IMR-90 (cell line): ENCODE data around the gene KIR3DL1. TPM values are rescaled to one million over a fixed set of nuclear protein-coding genes. Genes with fewer than 3 reads are reported as not detected.

Experiments
- ATAC-seq: fragments of 200-7000 bp; cut with Tn5 transposase; 2 replicates; pipeline ENCODE4 v1.9.1; 2020; ENCODE audit warnings: low read depth, mild to moderate bottlenecking, moderate library complexity
- BruUV-seq: library from RNA; stranded (reverse); fragments of 400-500 nt; replicated peaks from 2 replicates; lab custom pipeline; 2021; lab: Mats Ljungman, UMichigan
- CTCF ChIA-PET: fragments of 300-600 bp; formaldehyde crosslinking; extraction: SDS; loops from one replicate; lab custom pipeline; 2021; ENCODE audit warnings: antibody characterized with exemption; lab: Yijun Ruan, JAX
- POLR2A ChIA-PET: fragments of 300-600 bp; sonication (Branson Sonifier 250); formaldehyde crosslinking; loops from one replicate; lab custom pipeline; 2022; ENCODE audit warnings: antibody characterized with exemption; ENCODE audit not compliant: unreplicated experiment; lab: Charles Lee
- DNase-seq: peaks from one replicate; pipeline ENCODE4 v3.0.0; 2013
- H2AFZ ChIP-seq: replicated peaks from 2 replicates; pipeline ENCODE3; 2013; ENCODE audit warnings: low read length, mild to moderate bottlenecking; ENCODE audit not compliant: poor library complexity
- H2AK5ac ChIP-seq: 2 replicates; pipeline ENCODE4 v1.6.1; 2013; ENCODE audit warnings: low read depth, low read length, inconsistent platforms
- H2AK9ac ChIP-seq: replicated peaks from 2 replicates; pipeline ENCODE3; 2013; ENCODE audit warnings: mild to moderate bottlenecking, low read depth, low read length, moderate library complexity; ENCODE audit not compliant: poor library complexity
- H2BK120ac ChIP-seq: 2 replicates; pipeline ENCODE4 v1.6.1; 2013; ENCODE audit warnings: low read depth, low read length, inconsistent platforms
- H2BK15ac ChIP-seq: 3 replicates; pipeline ENCODE4 v1.6.1; 2013; ENCODE audit warnings: low read depth, low read length, inconsistent platforms
- H2BK20ac ChIP-seq: 2 replicates; pipeline ENCODE4 v1.6.1; 2013; ENCODE audit warnings: low read depth, mild to moderate bottlenecking, inconsistent platforms, low read length, moderate library complexity
- H2BK5ac ChIP-seq: 2 replicates; pipeline ENCODE4 v1.6.1; 2013; ENCODE audit warnings: mild to moderate bottlenecking, low read depth, low read length, inconsistent platforms; ENCODE audit not compliant: poor library complexity, severe bottlenecking
- H3K14ac ChIP-seq: replicated peaks from 2 replicates; pipeline ENCODE4 v1.6.1; 2013; ENCODE audit warnings: low read depth, low read length, inconsistent platforms
- H3K18ac ChIP-seq: 2 replicates; pipeline ENCODE4 v1.6.1; 2013; ENCODE audit warnings: low read depth, low read length, control low read depth
- H3K23ac ChIP-seq: 2 replicates; pipeline ENCODE4 v1.6.1; 2013; ENCODE audit warnings: low read depth, low read length, inconsistent platforms
- H3K27ac ChIP-seq: 2 replicates; pipeline ENCODE4 v1.5.1; 2013; ENCODE audit warnings: mild to moderate bottlenecking, control low read depth, low read length; ENCODE audit not compliant: insufficient read depth
- H3K27me3 ChIP-seq: 2 replicates; pipeline ENCODE4 v1.6.1; 2013; ENCODE audit warnings: low read length; ENCODE audit not compliant: control insufficient read depth, insufficient read depth
- H3K36me3 ChIP-seq: 2 replicates; pipeline ENCODE4 v1.6.1; 2013; ENCODE audit warnings: low read length, mixed read lengths; ENCODE audit not compliant: control insufficient read depth, insufficient read depth
- H3K4ac ChIP-seq: 2 replicates; pipeline ENCODE4 v1.6.1; 2013; ENCODE audit warnings: low read depth, low read length, inconsistent platforms
- H3K4me1 ChIP-seq: 2 replicates; pipeline ENCODE4 v1.6.1; 2013; ENCODE audit warnings: low read length, mixed read lengths; ENCODE audit not compliant: control insufficient read depth, insufficient read depth
- H3K4me2 ChIP-seq: 2 replicates; pipeline ENCODE4 v1.6.1; 2013; ENCODE audit warnings: low read depth, mild to moderate bottlenecking, control low read depth, low read length, moderate library complexity
- H3K4me3 ChIP-seq: 2 replicates; pipeline ENCODE4 v1.5.1; 2013; ENCODE audit warnings: low read depth, mild to moderate bottlenecking, control low read depth, low read length, moderate library complexity; ENCODE audit not compliant: insufficient read depth
- H3K56ac ChIP-seq: 2 replicates; pipeline ENCODE4 v1.6.1; 2013; ENCODE audit warnings: low read length, inconsistent platforms; ENCODE audit not compliant: insufficient read depth; ENCODE audit errors: extremely low read depth
- H3K79me1 ChIP-seq, 2 experiments: 2 replicates each; pipeline ENCODE4 v1.6.1; 2013; ENCODE audit warnings: low read length in 2 of 2, inconsistent platforms in 1 of 2, low read depth in 1 of 2
- H3K9ac ChIP-seq: 2 replicates; pipeline ENCODE4 v1.6.1; 2013; ENCODE audit warnings: low read depth, low read length, control low read depth
- H3K9me1 ChIP-seq: 2 replicates; pipeline ENCODE4 v1.6.1; 2013; ENCODE audit warnings: low read length, inconsistent platforms; ENCODE audit not compliant: insufficient read depth
- H3K9me3 ChIP-seq: 2 replicates; pipeline ENCODE4 v1.6.1; 2013; ENCODE audit warnings: low read length; ENCODE audit not compliant: control insufficient read depth, insufficient read depth
- H4K20me1 ChIP-seq: 2 replicates; pipeline ENCODE4 v1.6.1; 2013; ENCODE audit warnings: low read length, inconsistent platforms; ENCODE audit not compliant: insufficient read depth
- H4K5ac ChIP-seq: 2 replicates; pipeline ENCODE4 v1.6.1; 2013; ENCODE audit warnings: mild to moderate bottlenecking, low read depth, low read length, control low read depth
- H4K8ac ChIP-seq, 2 experiments: 2 replicates each; pipeline ENCODE4 v1.6.1; 2013; ENCODE audit warnings: low read depth in 2 of 2, low read length in 2 of 2, control low read depth in 1 of 2, inconsistent platforms in 1 of 2
- H4K91ac ChIP-seq: 2 replicates; pipeline ENCODE4 v1.6.1; 2013; ENCODE audit warnings: low read depth, low read length, inconsistent platforms; ENCODE audit not compliant: insufficient read depth
- CHD1 ChIP-seq: IDR thresholded peaks from 2 replicates; pipeline ENCODE4 v1.6.1; 2012; ENCODE audit warnings: low read depth, low read length, improper control_type of control experiment
- MAFK ChIP-seq: IDR thresholded peaks from 2 replicates; pipeline ENCODE4 v1.6.1; 2012; ENCODE audit warnings: low read depth, low read length, improper control_type of control experiment
- MAZ ChIP-seq: IDR thresholded peaks from 2 replicates; pipeline ENCODE4 v1.6.1; 2012; ENCODE audit warnings: low read depth, mild to moderate bottlenecking, low read length, improper control_type of control experiment, moderate library complexity, borderline replicate concordance
- NFE2L2 ChIP-seq: fragments of 150-350 bp; IDR thresholded peaks from 2 replicates; pipeline ENCODE4 v1.6.1; 2016; ENCODE audit warnings: low read depth, mild to moderate bottlenecking, low read length
- RAD21 ChIP-seq: IDR thresholded peaks from 2 replicates; pipeline ENCODE4 v1.6.1; 2012; ENCODE audit warnings: low read length, improper control_type of control experiment
- whole genome bisulfite sequencing, 2 experiments: methylation state at CpG; one replicate each; pipeline versions ENCODE4 v1.1.5 to v1.1.7; 2013; ENCODE audit warnings: missing lambda C conversion rate in 2 of 2; ENCODE audit not compliant: insufficient read length in 1 of 2; ENCODE audit errors: extremely low coverage in 2 of 2; 5-methylcytosine and 5-hydroxymethylcytosine counted together
- dilution Hi-C: fragments of 300-500 bp; cut with HindIII; formaldehyde crosslinking; loops from one replicate; pipeline ENCODE4 v1.14.3; 2018; ENCODE audit warnings: low sequenced_read_pairs; ENCODE audit not compliant: unreplicated experiment
- in situ Hi-C: fragments of 300-500 bp; cut with MboI; formaldehyde crosslinking; loops from 3 replicates; pipeline ENCODE4 v1.14.3; 2019; ENCODE audit warnings: low sequenced_read_pairs, inconsistent platforms, mixed read lengths
- intact Hi-C: fragments of 100-400 bp; cut with micrococcal nuclease; formaldehyde crosslinking; loops from 2 replicates; pipeline ENCODE4 v1.10.0; 2022
- polyA plus RNA-seq, 3 experiments: library from polyadenylated mRNA; depleted of rRNA; stranded (reverse); fragments of >200 nt; gene quantifications; 2 replicates each; pipeline ENCODE4 v1.2.3, GENCODE V29; 2012; ENCODE audit warnings: low replicate concordance in 1 of 3
- total RNA-seq: library from RNA; depleted of rRNA; stranded (reverse); fragments of >200 nt; gene quantifications from 2 replicates; pipeline ENCODE4 v1.2.3, GENCODE V29; 2012

KIR3DL1 gene
- total and polyA plus RNA-seq, 2 of the 4 experiments (the other 2 are of a cell fraction): not detected

DNA sequence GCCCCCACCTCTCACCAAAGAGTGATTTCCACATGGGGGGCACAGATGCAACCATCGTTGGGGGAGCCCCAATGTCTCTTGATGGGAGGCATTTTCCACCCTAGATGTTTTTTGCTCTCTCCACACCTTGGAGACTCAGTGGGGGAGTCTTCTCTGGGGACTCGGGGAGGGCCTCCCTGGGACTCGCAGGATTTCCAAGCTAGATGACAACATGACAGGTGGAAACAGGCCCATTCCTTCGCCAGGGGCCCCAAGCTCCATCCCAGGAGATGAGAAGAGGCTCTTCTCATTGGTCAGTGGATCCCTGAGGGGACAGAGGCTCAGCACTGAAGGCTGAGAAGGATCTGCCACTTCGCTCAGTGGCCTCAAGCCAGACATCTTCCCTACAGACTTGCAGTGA lies 25.6 kb upstream of the KIR3DL1 start:
- intact Hi-C loops: no loop called here
- Histone ChIP-seq H2BK5ac (no peak overlapping the region), H2AK9ac (no peak overlapping the region), H2BK15ac (no peak overlapping the region), H3K9me3 (peaks cover 27% of the 10 kb centered on the region), H3K27me3 (no peaks in the 10 kb centered on the region), H3K79me1 (no peaks in the 10 kb centered on the region), H3K4me3 (no peak overlapping the region), H2AFZ (no peak overlapping the region), H3K9me1 (no peaks in the 10 kb centered on the region), H3K4me1 (no peaks in the 10 kb centered on the region), H3K56ac (no peak overlapping the region), H4K91ac (no peak overlapping the region), H3K18ac (no peak overlapping the region), H3K36me3 (no peaks in the 10 kb centered on the region), H3K9ac (no peak overlapping the region), H3K4me2 (no peak overlapping the region), H3K14ac (no peak overlapping the region), H2BK120ac (no peak overlapping the region), H4K5ac (no peak overlapping the region), H4K8ac (no peak overlapping the region), H3K4ac (no peak overlapping the region), H4K20me1 (no peaks in the 10 kb centered on the region), H2BK20ac (no peak overlapping the region), H3K27ac (no peak overlapping the region), H2AK5ac (no peak overlapping the region), H3K23ac (no peak overlapping the region)
- WGBS, 2 experiments: no CpG with 5 or more reads among the region's 5 CpGs
- CTCF ChIA-PET: no interaction called here
- TF ChIP-seq MAFK (no peak), RAD21 (no peak), MAZ (no peak), NFE2L2 (no peak), CHD1 (no peak)
- ATAC-seq: no peak
- dilution Hi-C loops: no loop called here
- BruUV-seq: no TSS peak
- in situ Hi-C loops: no loop called here
- DNase-seq: no peak
- POLR2A ChIA-PET: no interaction called here
